Measurements from ENCODE around the gene ATP2A2. TPM values are rescaled to one million over a fixed set of nuclear protein-coding genes. Genes with fewer than 3 reads are reported as not detected.

The ATP2A2 gene
- total and polyA plus RNA-seq, 4 donors: 20.9 to 198 (median 67.6) TPM

- Histone ChIP-seq H3K4me1 (ENCODE audit: control insufficient read depth in 4 of 4, insufficient read depth in 4 of 4, low read length in 3 of 4) (peaks cover 8 to 51% (median 50%) of the 10 kb centered on the region in 4 donors), H3K9ac (ENCODE audit: low read depth in 1 of 2, low read length in 2 of 2) (no peak overlapping the region), H3K36me3 (ENCODE audit: control insufficient read depth in 4 of 4, insufficient read depth in 3 of 4, low read depth in 1 of 4, low read length in 3 of 4) (no peaks in the 10 kb centered on the region), H3K4me3 (ENCODE audit: low read depth in 1 of 3, low read length in 3 of 3) (no peak overlapping the region), H3K27ac (ENCODE audit: low read depth in 1 of 2, low read length in 2 of 2) (no peak overlapping the region), H3K9me3 (ENCODE audit: control insufficient read depth in 4 of 4, low read length in 3 of 4) (no peaks in the 10 kb centered on the region), H3K27me3 (ENCODE audit: control insufficient read depth in 4 of 4, insufficient read depth in 4 of 4, low read length in 3 of 4) (no peaks in the 10 kb centered on the region)
- no peak for DNase-seq (ENCODE audit: low spot score)
- TF ChIP-seq NR2F2 (IDR thresholded peaks at IDR 0.05) (no peak), YY1 (IDR thresholded peaks at IDR 0.05) (no peak), HNF4G (IDR thresholded peaks at IDR 0.05) (no peak)
- TF ChIP-seq, protein P1, sequence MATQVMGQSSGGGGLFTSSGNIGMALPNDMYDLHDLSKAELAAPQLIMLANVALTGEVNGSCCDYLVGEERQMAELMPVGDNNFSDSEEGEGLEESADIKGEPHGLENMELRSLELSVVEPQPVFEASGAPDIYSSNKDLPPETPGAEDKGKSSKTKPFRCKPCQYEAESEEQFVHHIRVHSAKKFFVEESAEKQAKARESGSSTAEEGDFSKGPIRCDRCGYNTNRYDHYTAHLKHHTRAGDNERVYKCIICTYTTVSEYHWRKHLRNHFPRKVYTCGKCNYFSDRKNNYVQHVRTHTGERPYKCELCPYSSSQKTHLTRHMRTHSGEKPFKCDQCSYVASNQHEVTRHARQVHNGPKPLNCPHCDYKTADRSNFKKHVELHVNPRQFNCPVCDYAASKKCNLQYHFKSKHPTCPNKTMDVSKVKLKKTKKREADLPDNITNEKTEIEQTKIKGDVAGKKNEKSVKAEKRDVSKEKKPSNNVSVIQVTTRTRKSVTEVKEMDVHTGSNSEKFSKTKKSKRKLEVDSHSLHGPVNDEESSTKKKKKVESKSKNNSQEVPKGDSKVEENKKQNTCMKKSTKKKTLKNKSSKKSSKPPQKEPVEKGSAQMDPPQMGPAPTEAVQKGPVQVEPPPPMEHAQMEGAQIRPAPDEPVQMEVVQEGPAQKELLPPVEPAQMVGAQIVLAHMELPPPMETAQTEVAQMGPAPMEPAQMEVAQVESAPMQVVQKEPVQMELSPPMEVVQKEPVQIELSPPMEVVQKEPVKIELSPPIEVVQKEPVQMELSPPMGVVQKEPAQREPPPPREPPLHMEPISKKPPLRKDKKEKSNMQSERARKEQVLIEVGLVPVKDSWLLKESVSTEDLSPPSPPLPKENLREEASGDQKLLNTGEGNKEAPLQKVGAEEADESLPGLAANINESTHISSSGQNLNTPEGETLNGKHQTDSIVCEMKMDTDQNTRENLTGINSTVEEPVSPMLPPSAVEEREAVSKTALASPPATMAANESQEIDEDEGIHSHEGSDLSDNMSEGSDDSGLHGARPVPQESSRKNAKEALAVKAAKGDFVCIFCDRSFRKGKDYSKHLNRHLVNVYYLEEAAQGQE (IDR thresholded peaks at IDR 0.05): no peak
- WGBS: 48% methylated on average over 8 of the region's 8 CpGs
Observed at GRCh38 chr12:110244829-110245228, 36.2 kb upstream of the ATP2A2 start.

- peaks cover 10 to 57% (median 55%) of the 10 kb centered on the region in 4 donors for H3K4me1 ChIP-seq (ENCODE audit: control insufficient read depth in 4 of 4, insufficient read depth in 4 of 4, low read length in 3 of 4)
Observed at GRCh38 chr12:110245369-110245772, 35.7 kb upstream of the ATP2A2 start.

More at GRCh38 chr12:110245369-110245772, 35.7 kb upstream of the ATP2A2 start:
- no peak for DNase-seq (ENCODE audit: low spot score)
- TF ChIP-seq FOXA2 (IDR thresholded peaks at IDR 0.05) (no peak), TAF1 (conservative IDR thresholded peaks at IDR 0.05) (no peak), JUND (IDR thresholded peaks at IDR 0.05) (no peak), RXRA (IDR thresholded peaks at IDR 0.05) (peak; percentile 90 to 93), FOXA1 (IDR thresholded peaks at IDR 0.05) (no peak), ATF3 (IDR thresholded peaks at IDR 0.05) (no peak), RAD21 (IDR thresholded peaks at IDR 0.05) (peak; percentile 70 to 72), HNF4G (IDR thresholded peaks at IDR 0.05) (no peak), SP1 (IDR thresholded peaks at IDR 0.05) (peak; percentile 89), YY1 (IDR thresholded peaks at IDR 0.05) (peak; percentile 29), NR2F2 (IDR thresholded peaks at IDR 0.05) (no peak), HNF4A (conservative IDR thresholded peaks at IDR 0.05) (peak; percentile 49 to 59), GABPA (IDR thresholded peaks at IDR 0.05 in 1 of 2, conservative IDR thresholded peaks at IDR 0.05 in 1 of 2) (no peak), EGR1 (IDR thresholded peaks at IDR 0.05; ENCODE audit: low read depth in 2 of 2) (no peak)
- TF ChIP-seq, protein P2, sequence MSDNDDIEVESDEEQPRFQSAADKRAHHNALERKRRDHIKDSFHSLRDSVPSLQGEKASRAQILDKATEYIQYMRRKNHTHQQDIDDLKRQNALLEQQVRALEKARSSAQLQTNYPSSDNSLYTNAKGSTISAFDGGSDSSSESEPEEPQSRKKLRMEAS (IDR thresholded peaks at IDR 0.05): no peak
- TF ChIP-seq, protein P3, sequence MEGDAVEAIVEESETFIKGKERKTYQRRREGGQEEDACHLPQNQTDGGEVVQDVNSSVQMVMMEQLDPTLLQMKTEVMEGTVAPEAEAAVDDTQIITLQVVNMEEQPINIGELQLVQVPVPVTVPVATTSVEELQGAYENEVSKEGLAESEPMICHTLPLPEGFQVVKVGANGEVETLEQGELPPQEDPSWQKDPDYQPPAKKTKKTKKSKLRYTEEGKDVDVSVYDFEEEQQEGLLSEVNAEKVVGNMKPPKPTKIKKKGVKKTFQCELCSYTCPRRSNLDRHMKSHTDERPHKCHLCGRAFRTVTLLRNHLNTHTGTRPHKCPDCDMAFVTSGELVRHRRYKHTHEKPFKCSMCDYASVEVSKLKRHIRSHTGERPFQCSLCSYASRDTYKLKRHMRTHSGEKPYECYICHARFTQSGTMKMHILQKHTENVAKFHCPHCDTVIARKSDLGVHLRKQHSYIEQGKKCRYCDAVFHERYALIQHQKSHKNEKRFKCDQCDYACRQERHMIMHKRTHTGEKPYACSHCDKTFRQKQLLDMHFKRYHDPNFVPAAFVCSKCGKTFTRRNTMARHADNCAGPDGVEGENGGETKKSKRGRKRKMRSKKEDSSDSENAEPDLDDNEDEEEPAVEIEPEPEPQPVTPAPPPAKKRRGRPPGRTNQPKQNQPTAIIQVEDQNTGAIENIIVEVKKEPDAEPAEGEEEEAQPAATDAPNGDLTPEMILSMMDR (IDR thresholded peaks at IDR 0.05; ENCODE audit: low read depth, low read length, missing input control): peak; percentile 42
- TF ChIP-seq, protein P4, sequence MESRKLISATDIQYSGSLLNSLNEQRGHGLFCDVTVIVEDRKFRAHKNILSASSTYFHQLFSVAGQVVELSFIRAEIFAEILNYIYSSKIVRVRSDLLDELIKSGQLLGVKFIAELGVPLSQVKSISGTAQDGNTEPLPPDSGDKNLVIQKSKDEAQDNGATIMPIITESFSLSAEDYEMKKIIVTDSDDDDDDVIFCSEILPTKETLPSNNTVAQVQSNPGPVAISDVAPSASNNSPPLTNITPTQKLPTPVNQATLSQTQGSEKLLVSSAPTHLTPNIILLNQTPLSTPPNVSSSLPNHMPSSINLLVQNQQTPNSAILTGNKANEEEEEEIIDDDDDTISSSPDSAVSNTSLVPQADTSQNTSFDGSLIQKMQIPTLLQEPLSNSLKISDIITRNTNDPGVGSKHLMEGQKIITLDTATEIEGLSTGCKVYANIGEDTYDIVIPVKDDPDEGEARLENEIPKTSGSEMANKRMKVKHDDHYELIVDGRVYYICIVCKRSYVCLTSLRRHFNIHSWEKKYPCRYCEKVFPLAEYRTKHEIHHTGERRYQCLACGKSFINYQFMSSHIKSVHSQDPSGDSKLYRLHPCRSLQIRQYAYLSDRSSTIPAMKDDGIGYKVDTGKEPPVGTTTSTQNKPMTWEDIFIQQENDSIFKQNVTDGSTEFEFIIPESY (IDR thresholded peaks at IDR 0.05): no peak
- TF ChIP-seq, protein P1 (IDR thresholded peaks at IDR 0.05): peak; percentile 95
- H3K9ac ChIP-seq (ENCODE audit: low read depth in 1 of 2, low read length in 2 of 2): no peak overlapping the region
- WGBS: 28% methylated on average over 3 of the region's 3 CpGs
- no peaks in the 10 kb centered on the region for H3K9me3 ChIP-seq (ENCODE audit: control insufficient read depth in 4 of 4, low read length in 3 of 4)
- no peaks in the 10 kb centered on the region for H3K27me3 ChIP-seq (ENCODE audit: control insufficient read depth in 4 of 4, insufficient read depth in 4 of 4, low read length in 3 of 4)
- H3K27ac ChIP-seq (ENCODE audit: low read depth in 1 of 2, low read length in 2 of 2): peak overlapping the region; percentile 9 to 81
- no peak overlapping the region for H3K4me3 ChIP-seq (ENCODE audit: low read depth in 1 of 3, low read length in 3 of 3)
- no peaks in the 10 kb centered on the region for H3K36me3 ChIP-seq (ENCODE audit: control insufficient read depth in 4 of 4, insufficient read depth in 3 of 4, low read depth in 1 of 4, low read length in 3 of 4)

Measured in liver (tissue), 9 donors.